Measurements from ENCODE around the gene CSF1R.

CSF1R gene

DNA sequence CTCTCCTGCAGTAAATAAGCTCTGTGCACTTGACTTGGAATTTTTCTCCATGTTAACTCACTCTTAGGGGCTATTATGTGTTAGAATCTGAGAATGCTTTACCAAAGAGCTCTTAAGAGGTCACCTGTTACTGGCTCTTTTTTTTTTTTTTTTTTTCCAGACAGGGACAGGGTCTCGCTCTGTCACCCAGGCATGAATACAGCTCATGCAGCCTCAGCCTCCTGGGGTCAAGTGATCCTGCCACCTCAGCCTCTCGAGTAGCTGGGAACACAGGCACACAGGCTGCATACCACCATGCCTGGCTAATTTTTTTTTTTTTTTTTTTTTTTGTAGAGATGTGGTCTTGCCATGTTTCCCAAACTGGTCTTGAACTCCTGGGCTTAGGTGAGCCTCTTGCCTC, 63.7 kb downstream of the CSF1R start:
- DNase-seq, result no peak

GRCh38 chr5:150022158-150022531, 64.2 kb downstream of the CSF1R start:
- DNase-seq, result peak; percentile 85

- DNase-seq, result peak; percentile 29
Observed at GRCh38 chr5:150021491-150022157, 64.7 kb downstream of the CSF1R start.

DNA sequence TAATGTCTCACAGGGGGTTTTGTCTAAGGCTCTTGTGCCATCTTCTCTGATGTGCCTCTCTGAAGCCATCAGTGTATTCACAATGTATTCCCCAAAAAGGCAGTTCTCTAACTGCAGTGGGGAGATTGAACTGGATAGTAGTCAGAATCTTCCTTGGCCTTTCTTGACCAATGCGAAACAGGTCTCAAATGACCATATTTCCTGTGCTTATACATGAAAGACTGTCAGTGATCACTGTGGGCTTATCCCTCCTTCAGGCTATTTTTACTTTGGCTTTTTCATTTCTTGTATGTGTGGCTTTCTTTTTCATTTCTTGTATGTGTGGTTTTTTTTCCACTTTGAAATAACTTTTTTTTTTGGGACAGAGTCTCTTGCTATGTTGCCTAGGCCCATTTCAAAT, 66.1 kb downstream of the CSF1R start:
- DNase-seq, result no peak

GRCh38 chr5:150017226-150018005, 68.9 kb downstream of the CSF1R start:
- DNase-seq, result peak; percentile 31

GRCh38 chr5:150016537-150016936, 69.8 kb downstream of the CSF1R start:
- no peak for DNase-seq

- DNase-seq, result no peak
Observed at GRCh38 chr5:150015415-150015814, 70.9 kb downstream of the CSF1R start.

DNA sequence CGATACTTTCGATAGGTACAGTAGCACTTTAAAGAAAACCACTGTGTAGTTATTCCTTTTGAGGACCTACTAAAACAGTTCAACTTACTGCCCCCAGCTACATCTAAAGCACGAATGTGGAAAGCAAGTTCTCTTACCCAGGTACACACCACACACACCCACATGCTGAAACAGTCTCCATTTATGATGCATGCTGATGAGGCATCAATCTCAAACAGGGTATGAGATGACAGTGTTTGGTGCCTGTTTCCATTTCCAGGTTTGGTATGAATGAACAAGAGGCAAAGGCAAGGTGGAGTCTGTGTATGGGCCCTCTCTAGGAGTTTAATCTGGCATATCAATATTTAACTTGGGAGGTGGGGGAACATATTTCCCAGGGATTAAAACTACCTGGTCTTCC, 71.9 kb downstream of the CSF1R start:
- no peak for DNase-seq

- no peak for DNase-seq
Observed at GRCh38 chr5:150013931-150014330, 72.4 kb downstream of the CSF1R start.

GRCh38 chr5:150009671-150010387, 76.5 kb downstream of the CSF1R start:
- no peak for DNase-seq

- no peak for DNase-seq
Observed at GRCh38 chr5:150007050-150007449, 79.3 kb downstream of the CSF1R start.

DNA sequence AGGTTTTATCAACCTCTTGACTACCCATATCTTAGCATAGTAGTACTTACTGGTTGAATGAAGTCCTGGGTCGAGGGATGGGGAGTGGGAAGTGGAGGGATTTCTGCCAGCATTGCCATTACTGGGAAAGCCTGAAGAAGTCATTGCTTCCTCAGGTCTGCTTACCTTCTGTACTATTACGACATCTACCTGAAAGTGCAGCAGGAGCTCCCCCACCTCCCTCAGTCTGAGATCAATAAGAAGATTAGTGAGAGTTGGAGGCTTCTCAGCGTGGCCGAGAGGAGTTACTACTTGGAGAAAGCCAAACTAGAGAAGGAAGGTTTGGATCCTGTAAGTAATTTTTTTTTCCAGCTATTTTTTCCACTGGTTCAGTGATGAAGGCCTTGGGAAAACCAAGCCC, 80.0 kb downstream of the CSF1R start:
- DNase-seq, result no peak
